HepG2 (cell line): ENCODE results near the gene RNF6. TPM values are rescaled to one million over a fixed set of nuclear protein-coding genes. Genes with fewer than 3 reads are reported as not detected.

ENCODE experiments used
- CCDC6 ChIP-seq: sonication (generic); formaldehyde crosslinking; IDR thresholded peaks from 2 replicates; pipeline ENCODE4 v1.8.1; 2022; ENCODE audit warnings: mild to moderate bottlenecking, missing genetic modification reagents, moderate library complexity
- ESRRA ChIP-seq: sonication (generic); formaldehyde crosslinking; IDR thresholded peaks from 2 replicates; pipeline ENCODE4 v1.5.1; 2020; ENCODE audit warnings: mild to moderate bottlenecking, low read depth, missing genetic modification reagents
- FOXO1 ChIP-seq: sonication (generic); formaldehyde crosslinking; IDR thresholded peaks from 2 replicates; pipeline ENCODE4 v1.4.0; 2020; ENCODE audit warnings: missing genetic modification reagents
- FOXO4 ChIP-seq: sonication (generic); formaldehyde crosslinking; conservative IDR thresholded peaks from 2 replicates; pipeline ENCODE4 v1.8.1; 2023; ENCODE audit warnings: missing genetic modification reagents
- IRF2 ChIP-seq: IDR thresholded peaks from 2 replicates; pipeline ENCODE4 v1.6.1; 2018; ENCODE audit warnings: missing genetic modification reagents, missing compliant biosample characterization
- MAFF ChIP-seq: IDR thresholded peaks from 2 replicates; pipeline ENCODE4 v1.6.1; 2011; ENCODE audit warnings: low read depth, low read length, improper control_type of control experiment
- MLLT10 ChIP-seq: sonication (generic); formaldehyde crosslinking; IDR thresholded peaks from 2 replicates; pipeline ENCODE4 v1.4.0; 2020; ENCODE audit warnings: missing genetic modification reagents
- MYC ChIP-seq: sonication (generic); formaldehyde crosslinking; IDR thresholded peaks from 2 replicates; pipeline ENCODE4 v1.9.0; 2021; ENCODE audit warnings: missing genetic modification reagents, borderline replicate concordance
- NKX3-1 ChIP-seq: sonication (generic); formaldehyde crosslinking; IDR thresholded peaks from 2 replicates; pipeline ENCODE4 v1.5.0; 2020; ENCODE audit warnings: missing genetic modification reagents
- PITX1 ChIP-seq: sonication (generic); formaldehyde crosslinking; IDR thresholded peaks from 2 replicates; pipeline ENCODE4 v1.5.1; 2020; ENCODE audit warnings: mild to moderate bottlenecking, missing genetic modification reagents
- SAP130 ChIP-seq: IDR thresholded peaks from 2 replicates; pipeline ENCODE4 v1.6.1; 2016; ENCODE audit warnings: low read depth
- SP5 ChIP-seq: IDR thresholded peaks from 2 replicates; pipeline ENCODE4 v1.6.1; 2016; ENCODE audit warnings: low read depth, borderline replicate concordance
- TEAD3 ChIP-seq: optimal IDR thresholded peaks from 2 replicates; pipeline ENCODE3; 2016; ENCODE audit warnings: borderline replicate concordance
- TFDP1 ChIP-seq: IDR thresholded peaks from 2 replicates; pipeline ENCODE4 v1.6.1; 2016; ENCODE audit warnings: missing compliant biosample characterization, missing genetic modification reagents, borderline replicate concordance
- TRIM24 ChIP-seq: sonication (generic); formaldehyde crosslinking; IDR thresholded peaks from 2 replicates; pipeline ENCODE4 v1.8.0; 2022; ENCODE audit warnings: mild to moderate bottlenecking, missing genetic modification reagents
- U2AF2 ChIP-seq: fragments of 200-400 bp; formaldehyde crosslinking; IDR thresholded peaks from 2 replicates; pipeline ENCODE4 v1.6.1; 2017; ENCODE audit warnings: low read depth, mild to moderate bottlenecking, low read length
- YEATS2 ChIP-seq: sonication (generic); formaldehyde crosslinking; IDR thresholded peaks from 2 replicates; pipeline ENCODE4 v1.4.0; 2020; ENCODE audit warnings: missing genetic modification reagents, borderline replicate concordance
- ZFY ChIP-seq: sonication (generic); formaldehyde crosslinking; IDR thresholded peaks from 2 replicates; pipeline ENCODE4 v1.4.0; 2020; ENCODE audit warnings: missing genetic modification reagents
- ZNF235 ChIP-seq: sonication (generic); formaldehyde crosslinking; IDR thresholded peaks from 2 replicates; pipeline ENCODE4 v1.8.1; 2023; ENCODE audit warnings: mild to moderate bottlenecking, missing genetic modification reagents, borderline replicate concordance
- ZNF33A ChIP-seq: sonication (generic); formaldehyde crosslinking; IDR thresholded peaks from 2 replicates; pipeline ENCODE4 v1.5.1; 2020; ENCODE audit warnings: missing genetic modification reagents, mild to moderate bottlenecking, moderate library complexity, borderline replicate concordance
- ZNF354B ChIP-seq: sonication (generic); formaldehyde crosslinking; IDR thresholded peaks from 2 replicates; pipeline ENCODE4 v1.8.0; 2022; ENCODE audit warnings: mild to moderate bottlenecking, missing genetic modification reagents
- ZNF460 ChIP-seq: sonication (generic); formaldehyde crosslinking; IDR thresholded peaks from 2 replicates; pipeline ENCODE4 v1.5.1; 2020; ENCODE audit warnings: missing genetic modification reagents, mild to moderate bottlenecking, borderline replicate concordance
- ZNF496 ChIP-seq: sonication (generic); formaldehyde crosslinking; IDR thresholded peaks from 2 replicates; pipeline ENCODE4 v1.8.1; 2023; ENCODE audit warnings: mild to moderate bottlenecking, moderate library complexity, missing genetic modification reagents; ENCODE audit not compliant: insufficient replicate concordance
- ZNF552 ChIP-seq: sonication (generic); formaldehyde crosslinking; IDR thresholded peaks from 2 replicates; pipeline ENCODE4 v1.9.0; 2022; ENCODE audit warnings: missing genetic modification reagents, mild to moderate bottlenecking, borderline replicate concordance
- polyA plus RNA-seq, 8 experiments: library from polyadenylated mRNA; depleted of rRNA in 3 of 8; stranded (reverse) in 7 of 8; unstranded in 1 of 8; fragments of >200 nt; fragmentation: Illumina TruSeq in 4 of 8; extraction: Trizol in 4 of 8; gene quantifications; 2 replicates each; pipeline versions ENCODE4 v1.2.1 to v1.2.3, GENCODE V29; 2011 to 2016; ENCODE audit warnings: low read depth in 4 of 8, missing spikeins in 1 of 8, mixed read lengths in 1 of 8; ENCODE audit not compliant: insufficient read depth in 1 of 8
- total RNA-seq, 5 experiments: library from RNA; depleted of rRNA; stranded (reverse); fragments of >200 nt; fragmentation: Illumina TruSeq; extraction: Trizol; gene quantifications; 2 replicates each; pipeline ENCODE4 v1.2.3, GENCODE V29; 2016; ENCODE audit warnings: low read depth in 1 of 5
- TF ChIP-seq, protein P1 (sequence below): sonication (generic); formaldehyde crosslinking; IDR thresholded peaks from 2 replicates; pipeline ENCODE4 v1.4.0; 2020; ENCODE audit warnings: mild to moderate bottlenecking, missing genetic modification reagents
- TF ChIP-seq, protein P2 (sequence below): sonication (generic); formaldehyde crosslinking; IDR thresholded peaks from 2 replicates; pipeline ENCODE4 v1.5.0; 2020; ENCODE audit warnings: mild to moderate bottlenecking, low read depth, missing genetic modification reagents, borderline replicate concordance

Gene RNF6
- total and polyA plus RNA-seq, 2 of the 13 experiments (the other 11 are each of a cell fraction or from before 2014, with no cell fraction given), result 14.6 to 36.8 TPM

DNA sequence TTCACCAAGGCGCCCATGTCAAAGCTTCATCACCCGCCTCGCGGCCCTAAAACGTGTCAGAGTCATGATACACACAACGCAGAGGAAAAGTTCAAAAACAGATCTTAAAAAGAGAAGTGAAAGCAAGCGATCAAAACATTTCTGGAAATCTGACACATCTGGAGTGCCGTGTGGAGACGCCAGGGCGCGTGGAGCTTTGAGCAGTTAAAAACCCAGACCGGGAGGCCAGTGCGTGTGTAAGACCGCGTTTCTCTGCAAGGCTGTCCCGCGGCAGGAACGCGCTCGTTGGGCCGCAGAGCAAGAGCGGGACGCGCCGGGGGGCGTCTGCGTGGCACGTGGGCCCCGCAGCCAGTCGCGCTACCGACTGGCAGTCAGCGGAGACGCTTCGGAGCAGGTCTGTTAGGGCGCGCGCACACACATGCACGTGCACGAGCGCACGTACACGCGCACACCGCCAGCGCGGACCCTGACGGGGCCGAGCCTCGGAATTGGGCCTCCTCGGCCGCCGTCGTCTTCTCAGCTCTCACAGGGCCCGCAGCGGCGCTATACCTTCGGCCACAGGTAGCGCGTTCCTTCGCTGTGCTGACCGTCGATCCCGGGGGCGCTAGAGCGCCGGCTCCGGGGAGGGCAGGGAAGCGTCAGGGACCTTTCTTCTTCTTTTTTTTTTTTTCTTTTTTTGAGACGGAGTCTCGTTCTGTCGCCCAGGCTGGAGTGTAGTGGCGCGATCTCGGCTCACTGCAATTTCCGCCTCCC, 35.8 kb downstream of the RNF6 start (continued):
- TF ChIP-seq TFDP1 (CRISPR knock-in tag), result peak; percentile 77; the same call in 1 of the 2 replicates
- TF ChIP-seq TEAD3, result peak; percentile 62
- peak; percentile 61 for TF ChIP-seq SAP130 (CRISPR knock-in tag)
- no peak for TF ChIP-seq ZNF496 (CRISPR knock-in tag)
- TF ChIP-seq ZNF552, result peak; percentile 79; the same call in 1 of the 2 replicates
- TF ChIP-seq ESRRA (CRISPR knock-in tag), result peak; percentile 65
- peak; percentile 78; the same call in 1 of the 2 replicates for TF ChIP-seq IRF2 (CRISPR knock-in tag)
- TF ChIP-seq ZNF354B (CRISPR knock-in tag), result peak; percentile 94; the same call in 1 of the 2 replicates
- no peak for TF ChIP-seq SP5
- TF ChIP-seq ZFY (CRISPR knock-in tag), result peak; percentile 86
- TF ChIP-seq, protein P1, sequence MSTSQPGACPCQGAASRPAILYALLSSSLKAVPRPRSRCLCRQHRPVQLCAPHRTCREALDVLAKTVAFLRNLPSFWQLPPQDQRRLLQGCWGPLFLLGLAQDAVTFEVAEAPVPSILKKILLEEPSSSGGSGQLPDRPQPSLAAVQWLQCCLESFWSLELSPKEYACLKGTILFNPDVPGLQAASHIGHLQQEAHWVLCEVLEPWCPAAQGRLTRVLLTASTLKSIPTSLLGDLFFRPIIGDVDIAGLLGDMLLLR (CRISPR knock-in tag), result peak; percentile 94
- TF ChIP-seq TRIM24 (CRISPR knock-in tag), result no peak
- TF ChIP-seq MLLT10, result no peak
- TF ChIP-seq, protein P2, sequence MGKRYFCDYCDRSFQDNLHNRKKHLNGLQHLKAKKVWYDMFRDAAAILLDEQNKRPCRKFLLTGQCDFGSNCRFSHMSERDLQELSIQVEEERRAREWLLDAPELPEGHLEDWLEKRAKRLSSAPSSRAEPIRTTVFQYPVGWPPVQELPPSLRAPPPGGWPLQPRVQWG (CRISPR knock-in tag), result no peak
- TF ChIP-seq ZNF33A (CRISPR knock-in tag), result no peak
- no peak for TF ChIP-seq U2AF2
- TF ChIP-seq CCDC6 (CRISPR knock-in tag), result peak; percentile 86
- TF ChIP-seq ZNF235, result 0 out of 2 replicates have a peak, but pooled peaks have one; percentile 74
- TF ChIP-seq YEATS2, result peak; percentile 88
- TF ChIP-seq PITX1 (CRISPR knock-in tag), result peak; percentile 81; the same call in 1 of the 2 replicates
- TF ChIP-seq FOXO1, result no peak; the same call in 1 of the 2 replicates
- TF ChIP-seq MYC (CRISPR knock-in tag), result peak; percentile 95
- no peak; the same call in 1 of the 2 replicates for TF ChIP-seq ZNF460
- no peak for TF ChIP-seq MAFF
- peak; percentile 91 for TF ChIP-seq NKX3-1
- TF ChIP-seq FOXO4 (CRISPR knock-in tag), result no peak
